Left lung (tissue), 10 donors: ENCODE measurements around the gene COBL. TPM values are rescaled to one million over a fixed set of nuclear protein-coding genes. Genes with fewer than 3 reads are reported as not detected.

Experiments
- ATAC-seq: fragments of 200-7000 bp; cut with Tn5 transposase; one replicate; pipeline ENCODE4 v1.9.1; 2020; ENCODE audit warnings: moderate library complexity
- DNase-seq, 4 donors: peaks; one replicate each; pipeline ENCODE4 v3.0.0-alpha.2; 2013 to 2020
- H3K27ac ChIP-seq, 2 donors: fragments of 200-600 bp; sonication (generic) in 1 of 2; one replicate each; pipeline versions ENCODE4 v1.5.0 to v1.8.0; 2020 to 2021
- H3K27me3 ChIP-seq, 2 donors: fragments of 200-600 bp; sonication (generic) in 1 of 2; one replicate each; pipeline versions ENCODE4 v1.5.0 to v1.8.0; 2020 to 2021
- H3K36me3 ChIP-seq, 2 donors: fragments of 200-600 bp; sonication (generic) in 1 of 2; one replicate each; pipeline versions ENCODE4 v1.5.0 to v1.8.0; 2020 to 2021
- H3K4me1 ChIP-seq, 2 donors: fragments of 200-600 bp; one replicate each; pipeline ENCODE4 v1.8.0; 2021
- H3K4me3 ChIP-seq, 2 donors: fragments of 200-600 bp; sonication (generic) in 1 of 2; one replicate each; pipeline versions ENCODE4 v1.5.0 to v1.8.0; 2020 to 2021; ENCODE audit warnings: mild to moderate bottlenecking in 1 of 2
- H3K9me3 ChIP-seq, 2 donors: fragments of 200-600 bp; sonication (generic) in 1 of 2; one replicate each; pipeline versions ENCODE4 v1.5.0 to v1.8.0; 2020 to 2021
- CTCF ChIP-seq, 2 donors: fragments of 200-600 bp; sonication (generic) in 1 of 2; IDR thresholded peaks; one replicate each; pipeline versions ENCODE4 v1.5.0 to v1.8.0; 2021; ENCODE audit warnings: antibody characterized with exemption in 2 of 2
- intact Hi-C, 2 donors: fragments of 100-400 bp; cut with DNase I; formaldehyde crosslinking; loops; one replicate each; pipeline versions ENCODE4 v1.11.2 to v1.14.2; 2022
- polyA plus RNA-seq, 6 donors: library from polyadenylated mRNA; unstranded; fragments of 120-200 nt; gene quantifications; one replicate each; pipeline ENCODE4 v1.2.1, GENCODE V29; 2013; ENCODE audit not compliant: insufficient read length in 6 of 6
- total RNA-seq, 2 donors: library from RNA; stranded (reverse); fragmentation: NEBNext Ultra II Directional; extraction: Animal tissue kit (Norgen Biotek cat#: 25700); gene quantifications; one replicate each; pipeline ENCODE4 v1.2.1, GENCODE V29; 2021
- donor health status: DM: no; HTN: yes; CAD: no.
- donor health status: DM: no; HTN: no; CAD: no.

COBL gene
- total and polyA plus RNA-seq, 8 donors, result 3.6 to 36.1 (median 6.4) TPM

GRCh38 chr7:51304729-51305128 lies 11.9 kb downstream of the COBL start:
- Histone ChIP-seq H3K4me3 (no peak overlapping the region), H3K9me3 (no peaks in the 10 kb centered on the region), H3K36me3 (no peaks in the 10 kb centered on the region), H3K4me1 (peaks cover 0 to 7% of the 10 kb centered on the region in 2 donors), H3K27me3 (no peaks in the 10 kb centered on the region), H3K27ac (no peak overlapping the region)
- intact Hi-C loops, result no loop called here
- ATAC-seq (no peak), DNase-seq (no peak)
- TF ChIP-seq CTCF (IDR thresholded peaks at IDR 0.05), result no peak

- intact Hi-C loops, result no loop called here
- no peaks in the 10 kb centered on the region for H3K27me3 ChIP-seq
- ATAC-seq (no peak), DNase-seq (no peak)
- H3K9me3 ChIP-seq, result no peaks in the 10 kb centered on the region
- no peak for TF ChIP-seq CTCF (IDR thresholded peaks at IDR 0.05)
- H3K36me3 ChIP-seq, result no peaks in the 10 kb centered on the region
- peaks cover 0 to 5% of the 10 kb centered on the region in 2 donors for H3K4me1 ChIP-seq
- no peak overlapping the region for H3K4me3 ChIP-seq
- H3K27ac ChIP-seq, result no peak overlapping the region
Observed at GRCh38 chr7:51303142-51303525, 13.5 kb downstream of the COBL start.

GRCh38 chr7:51301806-51302205 lies 14.8 kb downstream of the COBL start:
- Histone ChIP-seq H3K27me3 (no peaks in the 10 kb centered on the region), H3K4me1 (no peaks in the 10 kb centered on the region), H3K4me3 (no peak overlapping the region), H3K27ac (no peak overlapping the region), H3K36me3 (no peaks in the 10 kb centered on the region), H3K9me3 (no peaks in the 10 kb centered on the region)
- ATAC-seq (no peak), DNase-seq (no peak)
- intact Hi-C loops, result no loop called here
- no peak for TF ChIP-seq CTCF (IDR thresholded peaks at IDR 0.05)

GRCh38 chr7:51300762-51301674 lies 15.6 kb downstream of the COBL start:
- Histone ChIP-seq H3K4me3 (no peak overlapping the region), H3K4me1 (no peaks in the 10 kb centered on the region), H3K27ac (no peak overlapping the region), H3K9me3 (no peaks in the 10 kb centered on the region), H3K27me3 (no peaks in the 10 kb centered on the region), H3K36me3 (no peaks in the 10 kb centered on the region)
- DNase-seq, result peak in 1 of 4 donors; percentile 75
- no peak for TF ChIP-seq CTCF (IDR thresholded peaks at IDR 0.05)
- ATAC-seq, result no peak
- intact Hi-C loops, result no loop called here

GRCh38 chr7:51299391-51300133 lies 17.0 kb downstream of the COBL start:
- Histone ChIP-seq H3K27me3 (no peaks in the 10 kb centered on the region), H3K4me3 (no peak overlapping the region), H3K9me3 (no peaks in the 10 kb centered on the region), H3K27ac (no peak overlapping the region), H3K36me3 (no peaks in the 10 kb centered on the region), H3K4me1 (no peaks in the 10 kb centered on the region)
- intact Hi-C loops, result no loop called here
- no peak for DNase-seq
- no peak for TF ChIP-seq CTCF (IDR thresholded peaks at IDR 0.05)
- no peak for ATAC-seq
